ENCODE results near the gene SRSF11.

The SRSF11 gene

GRCh38 chr1:70247768-70248167, 26.6 kb downstream of the SRSF11 start:
- Histone ChIP-seq H3F3A (ENCODE audit: low read depth) (0 out of 2 replicates have a peak, but pooled peaks cover 4% of the 10 kb centered on the region), H3K36me3 (ENCODE audit: insufficient read depth, low read length) (peaks cover 100% of the 10 kb centered on the region), H3K9me3 (ENCODE audit: insufficient read depth, low read depth, low read length) (no peaks in the 10 kb centered on the region), H3K4me3 (ENCODE audit: low read length, poor library complexity, severe bottlenecking) (no peak overlapping the region), H2AFZ (ENCODE audit: low read length) (no peak overlapping the region), H3K9ac (ENCODE audit: low read depth, low read length, poor library complexity, severe bottlenecking) (no peak overlapping the region), H3K79me2 (ENCODE audit: insufficient read depth, low read length) (peaks cover 6% of the 10 kb centered on the region; the same call in 1 of the 2 replicates), H3K4me1 (ENCODE audit: insufficient read depth, low read length, poor library complexity, severe bottlenecking) (no peaks in the 10 kb centered on the region), H3K27me3 (ENCODE audit: insufficient read depth, low read length, poor library complexity, severe bottlenecking) (no peaks in the 10 kb centered on the region), H3K9me2 (replicated peaks; ENCODE audit: low read depth, low read length) (no peaks in the 10 kb centered on the region), H4K20me1 (ENCODE audit: insufficient read depth, low read length, poor library complexity, severe bottlenecking) (peaks cover 25% of the 10 kb centered on the region), H3K4me2 (ENCODE audit: low read depth, low read length, poor library complexity, severe bottlenecking) (no peak overlapping the region)
- TF ChIP-seq EZH2phosphoT487 (IDR thresholded peaks at IDR 0.05; ENCODE audit: borderline replicate concordance) (no peak), CTCF (conservative IDR thresholded peaks at IDR 0.05; ENCODE audit: low read length) (no peak)

GRCh38 chr1:70248729-70249128, 27.5 kb downstream of the SRSF11 start:
- H3K79me2 ChIP-seq (ENCODE audit: insufficient read depth, low read length) = no peaks in the 10 kb centered on the region
- no peak overlapping the region for H3K4me3 ChIP-seq (ENCODE audit: low read length, poor library complexity, severe bottlenecking)
- H3K9me3 ChIP-seq (ENCODE audit: insufficient read depth, low read depth, low read length) = no peaks in the 10 kb centered on the region
- no peak overlapping the region for H3K9ac ChIP-seq (ENCODE audit: low read depth, low read length, poor library complexity, severe bottlenecking)
- no peaks in the 10 kb centered on the region for H3K9me2 ChIP-seq (replicated peaks; ENCODE audit: low read depth, low read length)
- TF ChIP-seq CTCF (conservative IDR thresholded peaks at IDR 0.05; ENCODE audit: low read length) (no peak), EZH2phosphoT487 (IDR thresholded peaks at IDR 0.05; ENCODE audit: borderline replicate concordance) (no peak)
- H4K20me1 ChIP-seq (ENCODE audit: insufficient read depth, low read length, poor library complexity, severe bottlenecking) = peaks cover 15% of the 10 kb centered on the region
- H3K4me1 ChIP-seq (ENCODE audit: insufficient read depth, low read length, poor library complexity, severe bottlenecking) = no peaks in the 10 kb centered on the region
- H3F3A ChIP-seq (ENCODE audit: low read depth) = 0 out of 2 replicates have a peak, but pooled peaks cover 4% of the 10 kb centered on the region
- no peak overlapping the region for H2AFZ ChIP-seq (ENCODE audit: low read length)
- no peak overlapping the region for H3K4me2 ChIP-seq (ENCODE audit: low read depth, low read length, poor library complexity, severe bottlenecking)
- H3K36me3 ChIP-seq (ENCODE audit: insufficient read depth, low read length) = peaks cover 97% of the 10 kb centered on the region
- H3K27me3 ChIP-seq (ENCODE audit: insufficient read depth, low read length, poor library complexity, severe bottlenecking) = no peaks in the 10 kb centered on the region

- H3K9ac ChIP-seq (ENCODE audit: low read depth, low read length, poor library complexity, severe bottlenecking) = no peak overlapping the region
- H3K9me3 ChIP-seq (ENCODE audit: insufficient read depth, low read depth, low read length) = no peaks in the 10 kb centered on the region
- TF ChIP-seq EZH2phosphoT487 (IDR thresholded peaks at IDR 0.05; ENCODE audit: borderline replicate concordance) (no peak), CTCF (conservative IDR thresholded peaks at IDR 0.05; ENCODE audit: low read length) (no peak)
- H3K36me3 ChIP-seq (ENCODE audit: insufficient read depth, low read length) = peaks cover 19% of the 10 kb centered on the region; the same call in 1 of the 2 replicates
- H3F3A ChIP-seq (ENCODE audit: low read depth) = no peaks in the 10 kb centered on the region
- H3K79me2 ChIP-seq (ENCODE audit: insufficient read depth, low read length) = no peaks in the 10 kb centered on the region
- no peaks in the 10 kb centered on the region for H3K9me2 ChIP-seq (replicated peaks; ENCODE audit: low read depth, low read length)
- peaks cover 3% of the 10 kb centered on the region for H4K20me1 ChIP-seq (ENCODE audit: insufficient read depth, low read length, poor library complexity, severe bottlenecking)
- no peaks in the 10 kb centered on the region for H3K27me3 ChIP-seq (ENCODE audit: insufficient read depth, low read length, poor library complexity, severe bottlenecking)
- H3K4me1 ChIP-seq (ENCODE audit: insufficient read depth, low read length, poor library complexity, severe bottlenecking) = no peaks in the 10 kb centered on the region
- H2AFZ ChIP-seq (ENCODE audit: low read length) = no peak overlapping the region
- H3K4me2 ChIP-seq (ENCODE audit: low read depth, low read length, poor library complexity, severe bottlenecking) = no peak overlapping the region
- no peak overlapping the region for H3K4me3 ChIP-seq (ENCODE audit: low read length, poor library complexity, severe bottlenecking)
These were observed 35.5 kb downstream of the SRSF11 start for GRCh38 chr1:70256664-70257063.
